ENCODE measurements around the gene PCNX4. TPM values are rescaled to one million over a fixed set of nuclear protein-coding genes. Genes with fewer than 3 reads are reported as not detected.

The PCNX4 gene
- total and polyA plus RNA-seq, 4 donors: 14.3 to 104 (median 34.3) TPM

- Histone ChIP-seq H3K4me3 (no peak overlapping the region), H3K36me3 (ENCODE audit: control insufficient read depth in 4 of 4, insufficient read depth in 4 of 4, low read length in 4 of 4) (no peaks in the 10 kb centered on the region), H3K27ac (ENCODE audit: low read depth in 1 of 2, low read length in 1 of 2) (no peak overlapping the region), H3K4me1 (ENCODE audit: control insufficient read depth in 5 of 5, insufficient read depth in 5 of 5, low read length in 5 of 5) (peaks cover 0 to 8% (median 0%) of the 10 kb centered on the region in 5 donors), H3K9ac (ENCODE audit: insufficient read depth in 1 of 2, low read length in 2 of 2) (no peak overlapping the region), H3K9me3 (ENCODE audit: control insufficient read depth in 4 of 4, insufficient read depth in 3 of 4, low read length in 3 of 4) (peaks cover 0 to 4% (median 0%) of the 10 kb centered on the region in 4 donors), H3K27me3 (ENCODE audit: control insufficient read depth in 3 of 3, insufficient read depth in 3 of 3, low read length in 2 of 3) (no peaks in the 10 kb centered on the region)
- ATAC-seq (ENCODE audit: insufficient read depth, low FRiP score) (no peak), DNase-seq (no peak)
- 31 to 41% methylated on average over 2 of the region's 2 CpGs for WGBS, 2 donors
- TF ChIP-seq CTCF (IDR thresholded peaks at IDR 0.05; ENCODE audit: control extremely low read depth, extremely low read depth): no peak
These were observed 104.6 kb downstream of the PCNX4 start for GRCh38 chr14:60196291-60196690.

- ATAC-seq (ENCODE audit: insufficient read depth, low FRiP score) (no peak), DNase-seq (no peak)
- Histone ChIP-seq H3K9me3 (ENCODE audit: control insufficient read depth in 4 of 4, insufficient read depth in 3 of 4, low read length in 3 of 4) (peaks cover 0 to 4% (median 0%) of the 10 kb centered on the region in 4 donors), H3K4me3 (no peak overlapping the region), H3K36me3 (ENCODE audit: control insufficient read depth in 4 of 4, insufficient read depth in 4 of 4, low read length in 4 of 4) (no peaks in the 10 kb centered on the region), H3K4me1 (ENCODE audit: control insufficient read depth in 5 of 5, insufficient read depth in 5 of 5, low read length in 5 of 5) (peaks cover 0 to 8% (median 0%) of the 10 kb centered on the region in 5 donors), H3K9ac (ENCODE audit: insufficient read depth in 1 of 2, low read length in 2 of 2) (no peak overlapping the region), H3K27me3 (ENCODE audit: control insufficient read depth in 3 of 3, insufficient read depth in 3 of 3, low read length in 2 of 3) (no peaks in the 10 kb centered on the region), H3K27ac (ENCODE audit: low read depth in 1 of 2, low read length in 1 of 2) (no peak overlapping the region)
- TF ChIP-seq CTCF (IDR thresholded peaks at IDR 0.05; ENCODE audit: control extremely low read depth, extremely low read depth): no peak
- WGBS, 2 donors: 90 to 93% methylated on average over 1 of the region's 1 CpG
These were observed 106.0 kb downstream of the PCNX4 start for GRCh38 chr14:60197629-60198303.

GRCh38 chr14:60199321-60199720, 107.6 kb downstream of the PCNX4 start:
- H3K9me3 ChIP-seq (ENCODE audit: control insufficient read depth in 4 of 4, insufficient read depth in 3 of 4, low read length in 3 of 4): peaks cover 0 to 4% (median 0%) of the 10 kb centered on the region in 4 donors
- no peak overlapping the region for H3K9ac ChIP-seq (ENCODE audit: insufficient read depth in 1 of 2, low read length in 2 of 2)
- H3K4me3 ChIP-seq: no peak overlapping the region
- peaks cover 0 to 12% (median 0%) of the 10 kb centered on the region in 5 donors for H3K4me1 ChIP-seq (ENCODE audit: control insufficient read depth in 5 of 5, insufficient read depth in 5 of 5, low read length in 5 of 5)
- ATAC-seq (ENCODE audit: insufficient read depth, low FRiP score): no peak
- no peak for DNase-seq
- no peak overlapping the region for H3K27ac ChIP-seq (ENCODE audit: low read depth in 1 of 2, low read length in 1 of 2)
- H3K36me3 ChIP-seq (ENCODE audit: control insufficient read depth in 4 of 4, insufficient read depth in 4 of 4, low read length in 4 of 4): no peaks in the 10 kb centered on the region
- TF ChIP-seq CTCF (IDR thresholded peaks at IDR 0.05; ENCODE audit: control extremely low read depth, extremely low read depth): no peak
- no peaks in the 10 kb centered on the region for H3K27me3 ChIP-seq (ENCODE audit: control insufficient read depth in 3 of 3, insufficient read depth in 3 of 3, low read length in 2 of 3)

All from lung (tissue), 12 donors.